ENCODE results near the gene DCST2.
A peak's percentile ranks its signal among the peaks of the same experiment; 100 is the strongest.

The DCST2 gene

DNA sequence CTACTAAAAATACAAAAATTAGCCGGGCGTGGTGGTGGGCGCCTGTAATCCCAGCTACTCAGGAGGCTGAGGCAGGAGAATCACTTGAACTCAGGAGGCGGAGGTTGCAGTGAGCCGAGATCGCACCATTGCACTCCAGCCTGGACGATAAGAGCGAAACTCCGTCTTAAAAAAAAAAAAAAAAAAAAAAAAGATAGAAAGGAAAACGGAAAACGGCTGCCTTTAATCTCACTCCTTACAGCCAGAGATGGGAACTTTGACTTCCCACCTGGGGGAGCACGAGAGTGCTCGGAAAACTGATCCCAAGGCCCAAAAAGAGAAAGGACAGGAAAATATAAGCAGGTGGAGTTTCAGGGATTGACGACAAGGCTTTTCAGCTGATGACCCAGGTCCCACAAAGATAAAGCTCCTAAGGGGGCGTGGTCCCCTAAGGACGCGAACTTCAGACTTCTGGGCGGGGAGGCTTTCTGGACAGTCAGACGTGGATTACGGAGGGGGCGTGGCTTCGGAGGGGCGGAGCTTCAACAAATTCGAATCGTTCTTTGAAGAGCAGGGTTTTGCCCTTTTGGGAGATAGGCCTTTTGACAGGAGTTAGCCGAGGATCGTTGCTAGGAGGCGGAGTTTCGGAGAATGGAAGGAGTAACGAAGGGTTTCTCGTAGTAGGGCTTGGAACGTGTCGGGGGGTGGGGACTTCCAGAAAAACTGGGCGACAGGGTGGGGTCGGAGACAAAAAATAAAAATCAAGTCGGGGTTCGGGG lies 60.1 kb downstream of the DCST2 start:
- DNase-seq, result peak; percentile 81

DNA sequence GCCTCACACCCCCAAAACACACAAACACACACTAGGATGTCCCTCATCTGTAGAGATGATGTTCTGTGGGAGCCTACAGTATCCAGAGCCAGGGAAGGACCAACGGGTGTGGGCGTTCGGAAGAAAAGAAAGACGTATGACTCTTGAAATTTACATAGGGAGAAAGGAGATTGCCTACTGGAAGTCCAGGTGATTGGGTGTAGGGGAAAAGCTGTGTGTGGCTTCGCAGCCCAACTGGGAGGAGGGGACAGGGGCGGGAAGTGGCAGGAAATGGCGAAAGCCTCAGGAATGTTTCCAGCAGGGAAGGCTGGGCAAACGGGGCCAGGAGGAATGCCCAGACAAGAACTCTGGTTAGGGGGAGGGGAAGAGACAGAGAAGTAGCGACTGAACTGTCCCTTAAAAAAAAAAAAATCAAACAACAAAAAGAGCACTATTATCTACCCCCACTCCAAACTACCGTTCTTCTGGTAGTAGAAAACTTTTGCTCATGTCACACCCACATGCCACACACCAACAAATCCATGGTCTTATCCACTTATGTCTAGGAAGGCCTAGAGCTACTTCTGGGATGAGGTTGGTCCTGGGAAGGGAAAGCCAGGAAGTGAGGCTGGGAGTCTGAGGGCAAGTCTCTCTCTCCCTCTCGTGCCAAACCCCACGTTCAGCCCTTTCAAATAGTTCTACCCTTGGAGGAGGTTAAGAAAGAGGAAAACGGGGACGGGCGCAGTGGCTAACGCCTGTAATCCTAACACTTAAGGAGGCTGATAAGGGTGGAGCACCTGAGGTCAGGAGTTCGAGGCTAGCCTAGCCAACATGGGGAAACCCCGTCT lies 60.9 kb downstream of the DCST2 start:
- peak; percentile 46 for DNase-seq

DNA sequence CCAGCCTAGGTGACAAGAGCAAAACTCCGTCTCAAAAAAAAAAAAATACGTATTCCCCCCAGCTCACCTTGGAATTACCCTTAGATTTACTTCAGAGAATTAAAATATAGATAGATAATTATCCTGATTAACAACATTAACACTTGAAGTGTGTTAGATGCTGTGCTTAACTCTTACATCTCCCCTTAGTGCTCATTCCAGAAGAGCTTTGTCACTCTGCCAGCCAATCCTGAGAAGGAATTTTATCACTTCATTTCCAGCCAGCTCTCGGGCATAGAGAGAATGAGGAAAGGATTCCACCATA lies 61.4 kb downstream of the DCST2 start:
- no peak for DNase-seq

DNA sequence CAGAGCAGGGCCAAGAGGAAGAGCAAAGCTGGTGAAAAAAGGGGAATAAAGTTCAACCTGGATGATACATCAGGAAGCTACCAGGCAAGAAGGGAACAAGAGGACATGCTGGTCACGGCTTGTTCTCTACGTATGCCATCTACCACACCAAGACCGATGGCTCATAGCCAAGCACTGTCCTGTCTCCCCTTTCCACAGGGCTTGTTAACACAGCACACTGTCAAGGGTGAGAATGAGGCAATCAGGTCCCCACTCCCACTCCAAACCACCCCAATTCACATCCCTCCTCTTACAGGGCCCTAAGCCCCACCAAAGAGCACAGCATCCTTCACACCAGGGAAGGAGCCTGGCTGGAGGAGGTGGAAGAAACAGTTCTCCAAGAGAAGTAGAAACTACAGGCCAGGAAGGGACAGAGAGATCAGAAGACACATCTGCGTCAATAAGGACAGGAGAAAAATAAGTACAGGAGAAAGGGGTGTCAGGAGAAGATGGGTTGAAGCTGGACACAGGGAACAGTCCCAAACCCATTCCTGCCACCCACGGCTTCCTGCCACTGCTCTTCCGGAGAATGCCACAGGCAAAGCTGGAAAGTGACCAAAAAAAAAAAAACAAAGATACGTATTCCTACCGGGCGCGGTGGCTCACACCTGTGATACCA lies 62.1 kb downstream of the DCST2 start:
- DNase-seq, result no peak

DNA sequence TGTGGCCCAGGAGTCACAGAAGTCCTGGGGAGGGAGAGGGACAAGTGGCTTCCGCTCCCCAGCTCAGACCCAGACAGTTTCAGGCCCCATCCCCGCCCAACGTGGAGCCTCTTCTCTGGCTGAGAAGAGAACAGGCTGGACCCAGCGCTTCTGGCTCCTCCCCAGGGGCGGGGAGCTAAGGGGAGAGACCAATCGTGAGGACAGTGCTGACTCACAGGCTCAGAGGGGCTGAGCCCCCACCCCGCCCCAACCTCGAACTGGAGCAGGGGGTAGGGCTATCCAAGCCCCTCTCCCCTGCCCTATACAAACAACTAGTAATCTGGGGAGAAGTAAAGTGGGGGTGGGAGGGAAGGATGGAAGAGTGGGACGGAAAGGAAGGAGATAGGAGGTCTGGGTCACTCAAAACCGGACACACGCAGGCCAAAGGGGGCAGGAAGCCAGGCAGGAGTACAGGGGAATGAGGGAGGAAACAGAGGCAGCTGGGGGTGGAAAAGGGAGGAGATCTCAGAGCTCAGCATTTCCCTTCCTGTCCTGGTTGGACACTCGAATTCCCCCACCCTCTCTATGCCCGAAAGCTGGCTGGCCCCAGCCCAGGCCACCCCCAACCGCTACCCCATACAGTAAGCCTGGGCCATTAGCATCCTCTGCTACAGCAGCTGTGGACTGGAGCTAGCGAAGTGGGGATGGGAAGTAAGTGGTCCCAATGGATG lies 62.8 kb downstream of the DCST2 start, which contains the start of gene SHC1:
SHC1 (minus strand) TSS at position 117 of the 710 bp plus-strand sequence. CDS start 221 bp downstream, outside the sequence.
- peak; percentile 87 for DNase-seq

DNA sequence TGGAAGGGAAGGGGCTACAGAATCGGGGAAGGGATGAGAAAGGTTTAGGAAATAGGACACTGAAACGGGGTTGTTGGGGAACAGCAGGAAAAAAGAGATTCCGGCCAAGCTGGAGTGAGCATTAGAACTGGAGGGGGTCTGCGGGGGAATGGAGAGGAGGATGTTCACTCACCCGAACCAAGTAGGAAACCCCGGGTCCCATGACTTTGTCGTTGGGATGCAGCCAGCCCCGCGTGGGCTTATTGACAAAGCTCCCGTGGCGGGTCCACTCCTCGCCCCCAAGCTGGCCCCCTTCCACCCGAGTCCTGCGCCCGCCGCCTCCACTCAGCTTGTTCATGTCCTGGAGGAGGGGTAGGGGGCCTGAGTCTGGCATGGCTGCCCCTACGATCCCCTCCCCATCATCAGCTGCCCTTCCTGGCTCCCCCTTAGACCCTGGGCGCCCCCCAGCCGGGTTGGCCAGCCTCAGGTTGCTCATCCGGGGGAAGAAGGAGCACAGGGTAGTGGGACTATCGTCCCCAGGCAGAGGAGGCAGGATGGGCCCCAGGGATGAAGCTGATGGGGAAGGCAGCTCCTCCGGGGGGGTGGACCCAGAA lies 63.6 kb downstream of the DCST2 start:
- no peak for DNase-seq

DNA sequence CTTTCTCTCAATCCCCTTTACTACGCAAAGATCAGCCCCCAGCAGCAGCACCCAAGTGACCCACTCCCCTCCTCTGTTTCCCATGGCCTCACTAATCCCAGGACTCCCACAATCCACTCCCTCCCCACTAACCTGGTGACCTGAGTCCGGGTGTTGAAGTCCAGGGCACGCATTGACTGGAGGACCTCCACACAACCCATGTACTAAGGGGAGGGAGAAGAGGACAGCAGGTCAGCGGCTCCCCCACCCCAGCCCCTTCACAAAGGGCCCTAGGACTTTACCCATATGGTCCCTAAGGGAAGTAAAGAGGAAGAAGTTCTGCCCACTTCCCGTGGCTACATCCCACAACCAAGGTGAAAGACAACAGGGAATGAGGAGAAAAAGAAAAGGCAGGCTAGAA lies 64.3 kb downstream of the DCST2 start:
- DNase-seq, result no peak

DNA sequence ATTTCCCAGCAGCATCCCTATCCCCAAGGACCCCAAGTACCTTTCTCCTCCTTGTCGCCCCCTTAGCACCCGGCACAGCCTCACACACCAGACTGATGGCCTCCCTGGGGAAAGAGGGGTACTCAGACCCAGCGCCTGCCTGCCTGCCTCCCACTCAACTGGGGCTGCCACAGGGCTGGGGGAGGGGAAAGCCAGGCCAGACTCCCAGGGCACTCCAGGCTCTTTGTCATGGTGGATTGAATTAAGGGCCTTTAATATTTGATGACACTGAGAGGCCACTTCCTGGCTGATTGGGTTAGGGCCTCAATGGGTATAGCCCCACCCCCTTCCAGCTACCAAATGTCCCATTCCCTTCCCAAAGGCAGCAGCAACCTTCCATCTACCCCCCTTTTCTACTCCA lies 64.8 kb downstream of the DCST2 start:
- no peak for DNase-seq

All from midbrain (tissue), 1 donor.